IMR-90 (cell line): ENCODE results near the gene KCNQ1. TPM values are rescaled to one million over a fixed set of nuclear protein-coding genes. Genes with fewer than 3 reads are reported as not detected.
A peak's percentile ranks its signal among the peaks of the same experiment; 100 is the strongest.

Experiments used
- ATAC-seq: fragments of 200-7000 bp; cut with Tn5 transposase; 2 replicates; pipeline ENCODE4 v1.9.1; 2020; ENCODE audit warnings: low read depth, mild to moderate bottlenecking, moderate library complexity
- BruUV-seq: library from RNA; stranded (reverse); fragments of 400-500 nt; replicated peaks from 2 replicates; lab custom pipeline; 2021; lab: Mats Ljungman, UMichigan
- CTCF ChIA-PET: fragments of 300-600 bp; formaldehyde crosslinking; extraction: SDS; loops from one replicate; lab custom pipeline; 2021; ENCODE audit warnings: antibody characterized with exemption; lab: Yijun Ruan, JAX
- POLR2A ChIA-PET: fragments of 300-600 bp; sonication (Branson Sonifier 250); formaldehyde crosslinking; loops from one replicate; lab custom pipeline; 2022; ENCODE audit warnings: antibody characterized with exemption; ENCODE audit not compliant: unreplicated experiment; lab: Charles Lee
- DNase-seq: peaks from one replicate; pipeline ENCODE4 v3.0.0; 2013
- H2AFZ ChIP-seq: replicated peaks from 2 replicates; pipeline ENCODE3; 2013; ENCODE audit warnings: low read length, mild to moderate bottlenecking; ENCODE audit not compliant: poor library complexity
- H2AK5ac ChIP-seq: 2 replicates; pipeline ENCODE4 v1.6.1; 2013; ENCODE audit warnings: low read depth, low read length, inconsistent platforms
- H2AK9ac ChIP-seq: replicated peaks from 2 replicates; pipeline ENCODE3; 2013; ENCODE audit warnings: mild to moderate bottlenecking, low read depth, low read length, moderate library complexity; ENCODE audit not compliant: poor library complexity
- H2BK120ac ChIP-seq: 2 replicates; pipeline ENCODE4 v1.6.1; 2013; ENCODE audit warnings: low read depth, low read length, inconsistent platforms
- H2BK15ac ChIP-seq: 3 replicates; pipeline ENCODE4 v1.6.1; 2013; ENCODE audit warnings: low read depth, low read length, inconsistent platforms
- H2BK20ac ChIP-seq: 2 replicates; pipeline ENCODE4 v1.6.1; 2013; ENCODE audit warnings: low read depth, mild to moderate bottlenecking, inconsistent platforms, low read length, moderate library complexity
- H2BK5ac ChIP-seq: 2 replicates; pipeline ENCODE4 v1.6.1; 2013; ENCODE audit warnings: mild to moderate bottlenecking, low read depth, low read length, inconsistent platforms; ENCODE audit not compliant: poor library complexity, severe bottlenecking
- H3K14ac ChIP-seq: replicated peaks from 2 replicates; pipeline ENCODE4 v1.6.1; 2013; ENCODE audit warnings: low read depth, low read length, inconsistent platforms
- H3K18ac ChIP-seq: 2 replicates; pipeline ENCODE4 v1.6.1; 2013; ENCODE audit warnings: low read depth, low read length, control low read depth
- H3K23ac ChIP-seq: 2 replicates; pipeline ENCODE4 v1.6.1; 2013; ENCODE audit warnings: low read depth, low read length, inconsistent platforms
- H3K27ac ChIP-seq: 2 replicates; pipeline ENCODE4 v1.5.1; 2013; ENCODE audit warnings: mild to moderate bottlenecking, control low read depth, low read length; ENCODE audit not compliant: insufficient read depth
- H3K27me3 ChIP-seq: 2 replicates; pipeline ENCODE4 v1.6.1; 2013; ENCODE audit warnings: low read length; ENCODE audit not compliant: control insufficient read depth, insufficient read depth
- H3K36me3 ChIP-seq: 2 replicates; pipeline ENCODE4 v1.6.1; 2013; ENCODE audit warnings: low read length, mixed read lengths; ENCODE audit not compliant: control insufficient read depth, insufficient read depth
- H3K4ac ChIP-seq: 2 replicates; pipeline ENCODE4 v1.6.1; 2013; ENCODE audit warnings: low read depth, low read length, inconsistent platforms
- H3K4me1 ChIP-seq: 2 replicates; pipeline ENCODE4 v1.6.1; 2013; ENCODE audit warnings: low read length, mixed read lengths; ENCODE audit not compliant: control insufficient read depth, insufficient read depth
- H3K4me2 ChIP-seq: 2 replicates; pipeline ENCODE4 v1.6.1; 2013; ENCODE audit warnings: low read depth, mild to moderate bottlenecking, control low read depth, low read length, moderate library complexity
- H3K4me3 ChIP-seq: 2 replicates; pipeline ENCODE4 v1.5.1; 2013; ENCODE audit warnings: low read depth, mild to moderate bottlenecking, control low read depth, low read length, moderate library complexity; ENCODE audit not compliant: insufficient read depth
- H3K56ac ChIP-seq: 2 replicates; pipeline ENCODE4 v1.6.1; 2013; ENCODE audit warnings: low read length, inconsistent platforms; ENCODE audit not compliant: insufficient read depth; ENCODE audit errors: extremely low read depth
- H3K79me1 ChIP-seq, 2 experiments: 2 replicates each; pipeline ENCODE4 v1.6.1; 2013; ENCODE audit warnings: low read length in 2 of 2, inconsistent platforms in 1 of 2, low read depth in 1 of 2
- H3K9ac ChIP-seq: 2 replicates; pipeline ENCODE4 v1.6.1; 2013; ENCODE audit warnings: low read depth, low read length, control low read depth
- H3K9me1 ChIP-seq: 2 replicates; pipeline ENCODE4 v1.6.1; 2013; ENCODE audit warnings: low read length, inconsistent platforms; ENCODE audit not compliant: insufficient read depth
- H3K9me3 ChIP-seq: 2 replicates; pipeline ENCODE4 v1.6.1; 2013; ENCODE audit warnings: low read length; ENCODE audit not compliant: control insufficient read depth, insufficient read depth
- H4K20me1 ChIP-seq: 2 replicates; pipeline ENCODE4 v1.6.1; 2013; ENCODE audit warnings: low read length, inconsistent platforms; ENCODE audit not compliant: insufficient read depth
- H4K5ac ChIP-seq: 2 replicates; pipeline ENCODE4 v1.6.1; 2013; ENCODE audit warnings: mild to moderate bottlenecking, low read depth, low read length, control low read depth
- H4K8ac ChIP-seq, 2 experiments: 2 replicates each; pipeline ENCODE4 v1.6.1; 2013; ENCODE audit warnings: low read depth in 2 of 2, low read length in 2 of 2, control low read depth in 1 of 2, inconsistent platforms in 1 of 2
- H4K91ac ChIP-seq: 2 replicates; pipeline ENCODE4 v1.6.1; 2013; ENCODE audit warnings: low read depth, low read length, inconsistent platforms; ENCODE audit not compliant: insufficient read depth
- MAFK ChIP-seq: IDR thresholded peaks from 2 replicates; pipeline ENCODE4 v1.6.1; 2012; ENCODE audit warnings: low read depth, low read length, improper control_type of control experiment
- MXI1 ChIP-seq: IDR thresholded peaks from 2 replicates; pipeline ENCODE4 v1.6.1; 2012; ENCODE audit warnings: low read depth, mild to moderate bottlenecking, low read length, moderate library complexity, borderline replicate concordance
- NFE2L2 ChIP-seq: fragments of 150-350 bp; IDR thresholded peaks from 2 replicates; pipeline ENCODE4 v1.6.1; 2016; ENCODE audit warnings: low read depth, mild to moderate bottlenecking, low read length
- WGBS, 2 experiments: methylation state at CpG; one replicate each; pipeline versions ENCODE4 v1.1.5 to v1.1.7; 2013; ENCODE audit warnings: missing lambda C conversion rate in 2 of 2; ENCODE audit not compliant: insufficient read length in 1 of 2; ENCODE audit errors: extremely low coverage in 2 of 2; 5-methylcytosine and 5-hydroxymethylcytosine counted together
- dilution Hi-C: fragments of 300-500 bp; cut with HindIII; formaldehyde crosslinking; loops from one replicate; pipeline ENCODE4 v1.14.3; 2018; ENCODE audit warnings: low sequenced_read_pairs; ENCODE audit not compliant: unreplicated experiment
- in situ Hi-C: fragments of 300-500 bp; cut with MboI; formaldehyde crosslinking; loops from 3 replicates; pipeline ENCODE4 v1.14.3; 2019; ENCODE audit warnings: low sequenced_read_pairs, inconsistent platforms, mixed read lengths
- intact Hi-C: fragments of 100-400 bp; cut with micrococcal nuclease; formaldehyde crosslinking; loops from 2 replicates; pipeline ENCODE4 v1.10.0; 2022
- polyA plus RNA-seq, 3 experiments: library from polyadenylated mRNA; depleted of rRNA; stranded (reverse); fragments of >200 nt; gene quantifications; 2 replicates each; pipeline ENCODE4 v1.2.3, GENCODE V29; 2012; ENCODE audit warnings: low replicate concordance in 1 of 3
- total RNA-seq: library from RNA; depleted of rRNA; stranded (reverse); fragments of >200 nt; gene quantifications from 2 replicates; pipeline ENCODE4 v1.2.3, GENCODE V29; 2012

KCNQ1 gene
- total and polyA plus RNA-seq, 2 of the 4 experiments (the other 2 are of a cell fraction): 0.07 TPM; not detected in 1

- no peak for TF ChIP-seq NFE2L2
- no peak for TF ChIP-seq MAFK
- no peak for TF ChIP-seq MXI1
- ATAC-seq: no peak
- Histone ChIP-seq H4K5ac (no peak overlapping the region), H3K27ac (no peak overlapping the region), H3K56ac (no peak overlapping the region), H4K91ac (no peak overlapping the region), H3K36me3 (peaks cover 14% of the 10 kb centered on the region), H3K18ac (no peak overlapping the region), H3K4ac (no peak overlapping the region), H3K9me1 (no peaks in the 10 kb centered on the region), H4K8ac (no peak overlapping the region), H3K79me1 (peaks cover 5 to 39% of the 10 kb centered on the region in 2 experiments; a peak in 1 of 4 replicates), H2BK15ac (no peak overlapping the region), H4K20me1 (peaks cover 44% of the 10 kb centered on the region), H2AK5ac (no peak overlapping the region), H3K14ac (no peak overlapping the region), H2BK5ac (no peak overlapping the region), H2BK20ac (no peak overlapping the region), H2AK9ac (peak overlapping the region; percentile 77), H3K27me3 (peaks cover 4% of the 10 kb centered on the region; the same call in 1 of the 2 replicates), H3K9ac (no peak overlapping the region), H3K9me3 (peaks cover 26% of the 10 kb centered on the region), H3K4me3 (no peak overlapping the region), H2BK120ac (no peak overlapping the region), H3K4me1 (no peaks in the 10 kb centered on the region), H3K4me2 (no peak overlapping the region), H3K23ac (no peak overlapping the region), H2AFZ (no peak overlapping the region)
- CTCF ChIA-PET: no interaction called here
- intact Hi-C loops (no loop called here), in situ Hi-C loops (no loop called here), dilution Hi-C loops (no loop called here)
- POLR2A ChIA-PET: no interaction called here
- BruUV-seq: no TSS peak
- DNase-seq: no peak
- 89% methylated on average over 1 of the region's 11 CpGs; no CpG with 5 or more reads in 1 of the 2 experiments for WGBS, 2 experiments
Observed at GRCh38 chr11:2665526-2666400, 221.0 kb downstream of the KCNQ1 start.
